ENCODE results near the gene TJP1. TPM values are rescaled to one million over a fixed set of nuclear protein-coding genes. Genes with fewer than 3 reads are reported as not detected.
"Not testable (repeated sequence)": the region's sequence is repeated elsewhere in the genome, so short reads cannot be mapped to it uniquely, and the experiment has no call there.

Gene TJP1
- total RNA-seq, 1 donor from 2014 or later: 142 TPM

DNA sequence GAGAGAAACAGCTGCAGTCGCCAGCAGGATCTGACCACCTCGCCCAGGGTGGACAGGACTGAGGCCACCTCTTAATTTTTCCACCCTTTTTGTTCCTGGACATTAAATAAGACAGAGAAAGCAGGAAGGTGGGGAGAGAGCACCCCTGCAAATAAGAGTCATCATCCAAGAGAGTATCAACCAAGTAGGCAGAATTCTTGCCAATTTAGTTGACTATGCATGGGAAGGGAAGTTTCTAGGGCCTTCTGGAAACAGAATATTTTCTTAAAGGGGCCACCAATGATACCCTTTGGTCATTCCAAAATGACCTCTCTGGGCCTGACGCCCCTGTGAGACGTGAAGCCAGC, 136.2 kb downstream of the TJP1 start:
- DNase-seq (ENCODE audit: extremely low read depth, low read depth, low spot score): no peak

DNA sequence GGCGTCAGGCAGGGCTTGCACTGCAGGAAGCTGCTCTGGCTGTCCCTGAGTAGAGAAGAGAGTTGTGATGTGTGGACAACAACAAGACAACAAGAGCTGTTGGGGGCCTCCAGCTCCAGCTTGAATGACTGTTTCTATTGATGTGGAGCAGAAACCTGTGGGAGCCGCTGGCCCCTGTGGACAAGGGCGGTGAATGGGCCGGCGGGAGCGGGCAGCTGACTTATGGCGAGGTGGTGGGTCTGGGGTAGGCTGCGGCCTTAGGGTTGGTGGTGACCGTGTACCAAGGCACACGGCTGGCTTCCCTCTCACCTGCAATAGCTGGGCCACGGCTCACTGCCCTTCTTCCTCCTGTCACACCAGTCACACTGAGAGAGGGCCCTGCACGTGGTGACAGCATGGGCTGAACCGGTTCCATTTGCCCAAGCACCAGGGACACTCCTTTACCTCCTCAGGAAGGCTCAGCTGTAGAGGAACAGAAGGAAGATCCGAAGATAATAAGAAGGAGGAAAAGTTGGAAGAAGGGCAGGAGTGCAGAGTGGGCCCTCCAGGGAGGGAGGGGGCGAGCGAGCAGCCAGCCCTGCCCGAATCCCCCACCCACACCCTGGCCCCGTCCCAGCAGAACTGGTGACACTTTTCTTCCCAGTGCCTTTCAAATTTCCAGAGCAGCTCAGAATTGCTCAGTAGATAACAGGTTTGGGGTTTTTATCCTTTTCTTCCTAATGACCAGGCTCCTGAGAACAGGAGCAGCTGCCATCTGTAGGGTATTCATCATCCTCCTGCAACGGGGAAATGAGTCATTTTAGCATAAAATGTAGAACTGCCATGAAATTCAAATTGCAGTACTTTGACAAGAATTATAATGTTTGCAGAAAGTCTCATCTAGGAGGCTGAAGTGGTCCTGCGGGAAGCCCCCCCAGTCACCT, 136.9 kb downstream of the TJP1 start:
- DNase-seq (ENCODE audit: extremely low read depth, low read depth, low spot score): no peak

DNA sequence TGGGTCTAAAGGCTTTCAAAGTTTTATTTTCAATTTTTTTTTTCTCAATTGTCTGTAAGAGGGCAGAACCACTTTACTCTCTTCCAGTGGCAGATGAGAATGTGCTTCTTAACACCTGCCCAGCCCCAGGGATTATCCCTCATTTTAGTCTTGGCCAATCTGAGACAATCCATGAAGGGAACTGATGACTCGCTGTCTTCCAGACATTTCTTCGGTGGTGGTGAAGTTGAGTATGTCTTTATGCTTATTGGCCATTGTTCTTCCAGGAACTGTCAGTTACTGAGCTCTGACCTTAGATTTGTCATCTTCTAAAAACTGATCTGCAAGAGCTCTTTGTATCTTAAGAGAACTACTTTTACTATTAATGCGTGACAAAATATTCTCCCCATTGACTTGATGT, 139.5 kb downstream of the TJP1 start:
- no peak for DNase-seq (ENCODE audit: extremely low read depth, low read depth, low spot score)

GRCh38 chr15:29682361-29682760, 139.9 kb downstream of the TJP1 start:
- no peak for DNase-seq (ENCODE audit: extremely low read depth, low read depth, low spot score)

DNA sequence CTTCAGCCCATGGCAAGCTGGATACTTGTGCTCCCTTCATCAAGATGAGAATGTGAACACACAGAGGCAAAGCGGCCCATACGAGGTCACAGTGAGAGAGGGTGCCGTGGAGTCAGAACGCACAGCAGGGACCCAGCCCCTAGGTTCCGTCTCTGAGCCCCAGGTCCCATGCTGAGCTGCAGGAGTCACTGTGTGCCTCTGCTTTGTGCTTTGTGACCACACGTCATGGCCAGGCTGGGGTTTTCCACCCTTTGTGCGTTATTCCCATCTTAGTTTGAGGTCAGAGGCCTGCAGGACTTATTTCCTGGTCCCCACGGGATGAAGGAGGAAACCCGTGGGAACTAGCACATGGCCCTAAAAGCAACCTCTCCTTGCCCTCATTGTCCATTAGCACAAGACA, 140.3 kb downstream of the TJP1 start:
- DNase-seq (ENCODE audit: extremely low read depth, low read depth, low spot score): no peak

GRCh38 chr15:29681166-29681845, 141.0 kb downstream of the TJP1 start:
- DNase-seq (ENCODE audit: extremely low read depth, low read depth, low spot score): no peak

DNA sequence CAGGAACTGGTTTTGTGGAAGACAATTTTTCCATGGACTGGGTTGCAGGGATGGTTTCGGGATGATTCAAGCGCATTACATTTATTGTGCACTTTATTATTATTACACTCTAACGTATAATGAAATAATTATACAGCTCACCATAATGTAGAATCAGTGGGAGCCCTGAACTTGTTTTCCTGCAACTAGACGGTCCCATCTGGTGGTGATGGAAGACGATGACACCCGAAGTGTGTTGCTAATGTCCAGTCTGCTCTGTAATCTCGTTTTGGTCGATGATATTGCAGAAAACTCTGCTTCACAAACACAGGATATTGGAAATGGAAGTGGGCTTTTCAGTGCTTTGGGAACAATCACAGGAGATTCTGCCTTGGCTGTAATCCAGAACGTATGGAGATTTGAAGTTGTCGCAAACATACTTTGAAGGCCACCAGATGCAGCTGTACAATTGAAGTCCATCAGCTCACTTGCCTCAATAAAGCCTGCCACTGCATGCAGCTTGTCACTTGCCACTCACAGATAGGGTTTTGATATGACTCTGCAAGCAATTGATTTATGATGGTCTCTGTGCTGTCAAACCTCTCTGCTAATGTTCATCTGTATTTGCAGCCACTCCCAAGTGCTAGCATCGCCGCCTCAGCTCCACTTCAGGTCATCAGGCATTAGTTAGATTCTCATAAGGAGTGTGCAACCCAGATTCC, 141.7 kb downstream of the TJP1 start:
- DNase-seq (ENCODE audit: extremely low read depth, low read depth, low spot score): no peak

DNA sequence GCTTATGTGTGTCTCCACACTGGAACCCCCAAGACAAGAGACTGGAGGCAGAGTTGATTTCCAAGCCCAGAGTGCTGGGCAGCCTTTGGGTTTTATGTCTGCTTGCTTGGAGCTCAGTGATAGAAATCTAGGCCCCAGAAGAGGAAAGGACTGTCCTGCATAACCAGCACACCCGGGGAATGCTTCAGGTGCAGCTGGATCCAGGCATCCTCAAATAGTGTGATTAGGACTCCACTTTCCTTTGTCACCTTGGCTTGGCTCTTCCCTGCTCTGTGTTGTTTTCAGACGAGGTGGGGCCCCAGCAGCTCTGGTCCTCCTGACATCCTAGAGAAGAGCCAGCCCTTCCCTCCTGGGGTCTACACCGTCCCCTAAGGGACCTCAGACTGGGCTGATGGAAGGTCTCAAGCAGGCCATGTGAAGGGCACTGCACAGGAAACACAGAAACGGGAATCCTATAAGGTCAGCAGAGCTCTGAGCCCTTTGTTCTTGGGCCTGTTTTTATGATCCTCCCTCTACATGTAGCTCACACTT, 143.7 kb downstream of the TJP1 start:
- DNase-seq (ENCODE audit: extremely low read depth, low read depth, low spot score): no peak

- no peak for DNase-seq (ENCODE audit: extremely low read depth, low read depth, low spot score)
These were observed 144.3 kb downstream of the TJP1 start for GRCh38 chr15:29677871-29678461.

DNA sequence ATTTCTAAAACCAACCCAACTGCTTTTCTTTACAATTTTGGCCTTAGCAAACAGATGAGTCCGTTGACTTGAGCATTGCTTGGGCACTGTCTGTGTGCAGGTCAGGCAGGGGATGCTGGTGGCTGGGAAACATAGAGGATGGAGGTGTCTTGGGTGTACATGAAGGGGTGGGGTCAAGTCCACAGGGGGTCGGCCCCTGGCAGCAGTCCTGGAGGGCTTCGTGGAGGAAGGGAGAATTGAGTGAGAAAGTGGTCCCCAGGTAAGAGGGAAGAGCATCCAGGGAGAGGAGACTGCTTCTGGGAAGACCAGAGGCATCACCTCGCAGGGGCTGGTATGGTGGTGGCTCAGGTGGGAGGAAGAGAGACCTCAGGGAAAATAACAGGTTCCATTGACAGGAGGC, 144.8 kb downstream of the TJP1 start:
- DNase-seq (ENCODE audit: extremely low read depth, low read depth, low spot score): no peak

DNA sequence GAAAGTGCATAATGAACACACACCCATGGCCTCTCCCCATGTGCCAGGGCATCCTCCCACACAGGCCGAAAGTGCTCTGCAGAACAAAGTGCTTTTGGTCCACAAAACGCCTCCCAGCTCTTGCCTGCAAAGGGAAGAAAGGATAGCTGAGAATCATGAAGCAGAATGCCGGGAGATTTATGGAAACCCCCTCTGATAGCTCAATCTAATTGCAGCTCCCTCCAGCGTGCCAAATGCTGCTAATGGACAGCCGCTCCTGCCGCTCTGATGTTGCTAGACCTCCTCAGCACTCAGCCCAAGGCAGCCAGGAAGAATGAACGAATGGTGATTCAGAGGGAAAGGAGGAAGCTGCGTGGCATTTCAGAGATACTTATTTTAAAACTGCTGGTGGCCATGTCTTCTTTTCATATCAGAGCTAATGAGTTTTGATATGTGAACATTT, 145.3 kb downstream of the TJP1 start:
- no peak for DNase-seq (ENCODE audit: extremely low read depth, low read depth, low spot score)

DNA sequence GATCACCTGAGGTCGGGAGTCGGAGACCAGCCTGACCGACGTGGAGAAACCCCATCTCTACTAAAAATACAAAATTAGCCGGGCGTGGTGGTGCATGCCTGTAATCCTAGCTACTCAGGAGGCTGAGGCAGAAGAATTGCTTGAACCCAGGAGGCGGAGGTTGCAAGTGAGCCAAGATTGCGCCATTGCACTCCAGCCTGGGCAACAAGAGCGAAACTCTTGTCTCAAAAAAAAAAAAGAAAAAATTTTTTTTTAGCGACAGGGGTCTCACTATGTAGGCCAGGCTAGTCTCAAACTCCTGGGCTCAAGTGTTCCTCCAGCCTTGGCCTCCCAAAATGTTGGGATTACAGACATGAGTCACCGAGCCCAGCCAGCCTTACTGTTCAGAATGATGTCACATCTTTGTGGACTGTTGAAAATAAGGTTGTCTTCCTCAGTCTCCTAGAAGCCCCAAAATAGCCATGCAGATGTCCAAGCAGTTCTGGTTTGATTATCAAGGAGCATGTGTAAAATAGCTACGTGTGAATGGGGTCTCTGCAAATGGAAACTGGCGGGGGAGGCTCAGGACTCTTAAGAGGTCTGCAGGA, 145.8 kb downstream of the TJP1 start:
- not testable (repeated sequence) for DNase-seq (ENCODE audit: extremely low read depth, low read depth, low spot score)

DNA sequence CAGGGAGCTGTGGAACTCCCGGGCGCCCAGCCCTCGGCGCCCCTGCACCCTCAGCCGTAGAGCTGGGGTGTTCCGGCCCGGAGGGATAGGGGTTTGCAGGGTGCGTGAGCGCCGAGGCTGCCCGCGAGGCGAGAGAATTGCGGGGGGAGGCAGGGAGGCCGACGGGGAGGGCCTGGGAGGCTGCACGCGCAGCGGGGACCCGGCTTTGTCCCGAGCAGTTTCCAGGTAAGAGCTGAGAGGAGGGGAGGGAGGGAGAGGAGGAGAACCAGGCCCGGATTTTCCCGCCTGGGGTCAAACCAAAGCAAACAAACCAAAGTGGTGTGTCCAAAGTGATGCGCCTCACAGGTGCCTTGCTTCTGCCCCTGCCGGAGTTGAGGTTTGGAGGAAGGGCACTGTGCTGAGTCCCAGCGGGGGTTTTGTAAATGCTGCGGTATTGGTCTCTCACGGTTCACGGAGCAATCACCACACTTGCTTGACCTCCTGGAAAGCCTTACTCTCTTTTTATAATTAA, 146.4 kb downstream of the TJP1 start:
- no peak for DNase-seq (ENCODE audit: extremely low read depth, low read depth, low spot score)

- no peak for DNase-seq (ENCODE audit: extremely low read depth, low read depth, low spot score)
These were observed 147.4 kb downstream of the TJP1 start for GRCh38 chr15:29674661-29675533.

- no peak for DNase-seq (ENCODE audit: extremely low read depth, low read depth, low spot score)
These were observed 149.1 kb downstream of the TJP1 start for GRCh38 chr15:29672923-29673809.

- DNase-seq (ENCODE audit: extremely low read depth, low read depth, low spot score): no peak
These were observed 149.8 kb downstream of the TJP1 start for GRCh38 chr15:29672446-29672845.

GRCh38 chr15:29672046-29672445, 150.2 kb downstream of the TJP1 start:
- not testable (repeated sequence) for DNase-seq (ENCODE audit: extremely low read depth, low read depth, low spot score)

Data from glomerular endothelial cell (primary cell).